GM21717 (cell line): Measurements from ENCODE around the gene EPB41L4A.
"Not testable (repeated sequence)": the region's sequence is repeated elsewhere in the genome, so short reads cannot be mapped to it uniquely, and the experiment has no call there.

Source experiments
- ATAC-seq: cut with Tn5 transposase; IDR thresholded peaks from one replicate; pipeline ENCODE4 v1.9.1; 2021; ENCODE audit warnings: mild to moderate bottlenecking, moderate library complexity; ENCODE audit not compliant: unreplicated experiment

EPB41L4A gene

GRCh38 chr5:112217843-112218579 is 201.1 kb downstream of the EPB41L4A start:
- no peak for ATAC-seq

GRCh38 chr5:112216140-112216539 is 202.9 kb downstream of the EPB41L4A start:
- ATAC-seq = no peak

- no peak for ATAC-seq
Measured at GRCh38 chr5:112210430-112211005, 208.6 kb downstream of the EPB41L4A start.

GRCh38 chr5:112208699-112209615 is 210.1 kb downstream of the EPB41L4A start:
- no peak for ATAC-seq

- ATAC-seq = not testable (repeated sequence)
Measured at GRCh38 chr5:112208195-112208594, 210.9 kb downstream of the EPB41L4A start.

GRCh38 chr5:112205846-112206245 is 213.2 kb downstream of the EPB41L4A start:
- no peak for ATAC-seq

GRCh38 chr5:112203229-112203628 is 215.8 kb downstream of the EPB41L4A start:
- ATAC-seq = peak; percentile 56

GRCh38 chr5:112202694-112203093 is 216.4 kb downstream of the EPB41L4A start:
- ATAC-seq = no peak

- no peak for ATAC-seq
Measured at GRCh38 chr5:112201141-112201540, 217.9 kb downstream of the EPB41L4A start.

GRCh38 chr5:112200131-112200530 is 218.9 kb downstream of the EPB41L4A start:
- no peak for ATAC-seq

- no peak for ATAC-seq
Measured at GRCh38 chr5:112196584-112196983, 222.5 kb downstream of the EPB41L4A start.

- ATAC-seq = no peak
Measured at GRCh38 chr5:112195924-112196323, 223.2 kb downstream of the EPB41L4A start.

- no peak for ATAC-seq
Measured at GRCh38 chr5:112192866-112193265, 226.2 kb downstream of the EPB41L4A start.

- no peak for ATAC-seq
Measured at GRCh38 chr5:112192072-112192471, 227.0 kb downstream of the EPB41L4A start.

GRCh38 chr5:112189391-112189790 is 229.7 kb downstream of the EPB41L4A start:
- no peak for ATAC-seq

GRCh38 chr5:112186401-112186990 is 232.6 kb downstream of the EPB41L4A start:
- no peak for ATAC-seq

- no peak for ATAC-seq
Measured at GRCh38 chr5:112183874-112184273, 235.2 kb downstream of the EPB41L4A start.

GRCh38 chr5:112183103-112183711 is 235.9 kb downstream of the EPB41L4A start:
- ATAC-seq = no peak

GRCh38 chr5:112179290-112179689 is 239.8 kb downstream of the EPB41L4A start:
- ATAC-seq = no peak

- ATAC-seq = peak; percentile 86
Measured at GRCh38 chr5:112174959-112175594, 244.0 kb downstream of the EPB41L4A start.
